ENCODE results near the gene KIAA0232. TPM values are rescaled to one million over a fixed set of nuclear protein-coding genes. Genes with fewer than 3 reads are reported as not detected.

KIAA0232 gene
- total and polyA plus RNA-seq, 10 of the 15 experiments (the other 5 are each of a cell fraction or from before 2014, with no cell fraction given), result 2.8 to 15.1 (median 10.8) TPM

GRCh38 chr4:6753891-6754290, 28.6 kb upstream of the KIAA0232 start:
- no peaks in the 10 kb centered on the region for H3K9me3 ChIP-seq (replicated peaks; ENCODE audit: control insufficient read depth, insufficient read depth, low read length)
- FAIRE-seq, result no peak
- no peak overlapping the region for H3K4me3 ChIP-seq
- in situ Hi-C loops (cut with MboI), result no loop called here
- no TSS peak for BruUV-seq (replicated peaks)
- POLR2A ChIA-PET, result no interaction called here
- H3K27ac ChIP-seq (ENCODE audit: control insufficient read depth, insufficient read depth), result no peak overlapping the region
- intact Hi-C loops (cut with micrococcal nuclease; ENCODE audit: unreplicated experiment), result no loop called here
- 35% methylated on average over 9 of the region's 9 CpGs for WGBS (ENCODE audit: insufficient coverage, insufficient replicate concordance, low lambda C conversion rate, missing lambda C conversion rate)
- SMC1A ChIA-PET (ENCODE audit: uncharacterized antibody, unreplicated experiment), result no interaction called here
- no peaks in the 10 kb centered on the region for H4K20me1 ChIP-seq (ENCODE audit: control insufficient read depth, insufficient read depth)
- H3K4me1 ChIP-seq (ENCODE audit: control insufficient read depth, insufficient read depth, low read length), result no peaks in the 10 kb centered on the region
- no peak for DNase-seq (ENCODE audit: low read depth, low spot score)
- H3K4me2 ChIP-seq (ENCODE audit: control insufficient read depth, insufficient read depth), result no peak overlapping the region
- no peaks in the 10 kb centered on the region for H3K36me3 ChIP-seq (ENCODE audit: control insufficient read depth in 2 of 2, insufficient read depth in 2 of 2, low read length in 1 of 2)
- ATAC-seq, result no peak
- CTCF ChIA-PET, result no interaction called here
- H3K79me2 ChIP-seq (ENCODE audit: control insufficient read depth, insufficient read depth, low read length), result no peaks in the 10 kb centered on the region
- no peak overlapping the region for H3K9ac ChIP-seq (ENCODE audit: control insufficient read depth, insufficient read depth, low read length)
- RAD21 ChIA-PET (ENCODE audit: unreplicated experiment), result no interaction called here
- H2AFZ ChIP-seq (ENCODE audit: control insufficient read depth, low read depth, low read length), result no peak overlapping the region
- H3K27me3 ChIP-seq (replicated peaks in 1 of 2; ENCODE audit: control insufficient read depth in 2 of 2, insufficient read depth in 2 of 2, low read length in 1 of 2), result no peaks in the 10 kb centered on the region; a peak in 1 of 4 replicates
- no peak for TF ChIP-seq POU2F2 (IDR thresholded peaks at IDR 0.05; ENCODE audit: borderline replicate concordance, low read depth, low read length)
- no peak for TF ChIP-seq ASH2L (IDR thresholded peaks at IDR 0.05; ENCODE audit: borderline replicate concordance, low read depth)
- TF ChIP-seq ZBTB4 (CRISPR knock-in tag; IDR thresholded peaks at IDR 0.05), result no peak
- no peak for TF ChIP-seq CHD2 (IDR thresholded peaks at IDR 0.05; ENCODE audit: borderline replicate concordance, low read depth, low read length)
- no peak for TF ChIP-seq FOXM1 (IDR thresholded peaks at IDR 0.05; ENCODE audit: low read depth, low read length)
- TF ChIP-seq, protein P1, sequence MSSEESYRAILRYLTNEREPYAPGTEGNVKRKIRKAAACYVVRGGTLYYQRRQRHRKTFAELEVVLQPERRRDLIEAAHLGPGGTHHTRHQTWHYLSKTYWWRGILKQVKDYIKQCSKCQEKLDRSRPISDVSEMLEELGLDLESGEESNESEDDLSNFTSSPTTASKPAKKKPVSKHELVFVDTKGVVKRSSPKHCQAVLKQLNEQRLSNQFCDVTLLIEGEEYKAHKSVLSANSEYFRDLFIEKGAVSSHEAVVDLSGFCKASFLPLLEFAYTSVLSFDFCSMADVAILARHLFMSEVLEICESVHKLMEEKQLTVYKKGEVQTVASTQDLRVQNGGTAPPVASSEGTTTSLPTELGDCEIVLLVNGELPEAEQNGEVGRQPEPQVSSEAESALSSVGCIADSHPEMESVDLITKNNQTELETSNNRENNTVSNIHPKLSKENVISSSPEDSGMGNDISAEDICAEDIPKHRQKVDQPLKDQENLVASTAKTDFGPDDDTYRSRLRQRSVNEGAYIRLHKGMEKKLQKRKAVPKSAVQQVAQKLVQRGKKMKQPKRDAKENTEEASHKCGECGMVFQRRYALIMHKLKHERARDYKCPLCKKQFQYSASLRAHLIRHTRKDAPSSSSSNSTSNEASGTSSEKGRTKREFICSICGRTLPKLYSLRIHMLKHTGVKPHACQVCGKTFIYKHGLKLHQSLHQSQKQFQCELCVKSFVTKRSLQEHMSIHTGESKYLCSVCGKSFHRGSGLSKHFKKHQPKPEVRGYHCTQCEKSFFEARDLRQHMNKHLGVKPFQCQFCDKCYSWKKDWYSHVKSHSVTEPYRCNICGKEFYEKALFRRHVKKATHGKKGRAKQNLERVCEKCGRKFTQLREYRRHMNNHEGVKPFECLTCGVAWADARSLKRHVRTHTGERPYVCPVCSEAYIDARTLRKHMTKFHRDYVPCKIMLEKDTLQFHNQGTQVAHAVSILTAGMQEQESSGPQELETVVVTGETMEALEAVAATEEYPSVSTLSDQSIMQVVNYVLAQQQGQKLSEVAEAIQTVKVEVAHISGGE (CRISPR knock-in tag; IDR thresholded peaks at IDR 0.05), result no peak
- no peak for TF ChIP-seq STAT1 (conservative IDR thresholded peaks at IDR 0.05)
- no peak for TF ChIP-seq HDAC6 (IDR thresholded peaks at IDR 0.05; ENCODE audit: unreplicated experiment)
- TF ChIP-seq, protein P2, sequence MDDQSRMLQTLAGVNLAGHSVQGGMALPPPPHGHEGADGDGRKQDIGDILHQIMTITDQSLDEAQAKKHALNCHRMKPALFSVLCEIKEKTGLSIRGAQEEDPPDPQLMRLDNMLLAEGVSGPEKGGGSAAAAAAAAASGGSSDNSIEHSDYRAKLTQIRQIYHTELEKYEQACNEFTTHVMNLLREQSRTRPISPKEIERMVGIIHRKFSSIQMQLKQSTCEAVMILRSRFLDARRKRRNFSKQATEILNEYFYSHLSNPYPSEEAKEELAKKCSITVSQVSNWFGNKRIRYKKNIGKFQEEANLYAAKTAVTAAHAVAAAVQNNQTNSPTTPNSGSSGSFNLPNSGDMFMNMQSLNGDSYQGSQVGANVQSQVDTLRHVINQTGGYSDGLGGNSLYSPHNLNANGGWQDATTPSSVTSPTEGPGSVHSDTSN (IDR thresholded peaks at IDR 0.05; ENCODE audit: insufficient replicate concordance, low read depth, low read length), result no peak
- TF ChIP-seq, protein P3, sequence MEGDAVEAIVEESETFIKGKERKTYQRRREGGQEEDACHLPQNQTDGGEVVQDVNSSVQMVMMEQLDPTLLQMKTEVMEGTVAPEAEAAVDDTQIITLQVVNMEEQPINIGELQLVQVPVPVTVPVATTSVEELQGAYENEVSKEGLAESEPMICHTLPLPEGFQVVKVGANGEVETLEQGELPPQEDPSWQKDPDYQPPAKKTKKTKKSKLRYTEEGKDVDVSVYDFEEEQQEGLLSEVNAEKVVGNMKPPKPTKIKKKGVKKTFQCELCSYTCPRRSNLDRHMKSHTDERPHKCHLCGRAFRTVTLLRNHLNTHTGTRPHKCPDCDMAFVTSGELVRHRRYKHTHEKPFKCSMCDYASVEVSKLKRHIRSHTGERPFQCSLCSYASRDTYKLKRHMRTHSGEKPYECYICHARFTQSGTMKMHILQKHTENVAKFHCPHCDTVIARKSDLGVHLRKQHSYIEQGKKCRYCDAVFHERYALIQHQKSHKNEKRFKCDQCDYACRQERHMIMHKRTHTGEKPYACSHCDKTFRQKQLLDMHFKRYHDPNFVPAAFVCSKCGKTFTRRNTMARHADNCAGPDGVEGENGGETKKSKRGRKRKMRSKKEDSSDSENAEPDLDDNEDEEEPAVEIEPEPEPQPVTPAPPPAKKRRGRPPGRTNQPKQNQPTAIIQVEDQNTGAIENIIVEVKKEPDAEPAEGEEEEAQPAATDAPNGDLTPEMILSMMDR (IDR thresholded peaks at IDR 0.05 in 2 of 3, conservative IDR thresholded peaks at IDR 0.05 in 1 of 3; ENCODE audit: control insufficient read depth in 2 of 3, extremely low read depth in 1 of 3, insufficient read depth in 1 of 3, low read depth in 3 of 3, low read length in 3 of 3), result no peak
- no peak for TF ChIP-seq MTA3 (IDR thresholded peaks at IDR 0.05; ENCODE audit: borderline replicate concordance, low read length)

All from GM12878 (cell line).